NCI-H146 (cell line): ENCODE data around the gene PPARG.
"Not testable (repeated sequence)": the region's sequence is repeated elsewhere in the genome, so short reads cannot be mapped to it uniquely, and the experiment has no call there.

ENCODE experiments used
- DNase-seq: peaks from one replicate; lab custom pipeline; 2025; lab: John Stamatoyannopoulos, UW

PPARG gene

GRCh38 chr3:12443781-12444522, 155.1 kb downstream of the PPARG start:
- DNase-seq: no peak

GRCh38 chr3:12444582-12445471, 156.0 kb downstream of the PPARG start:
- DNase-seq: peak; percentile 12

DNA sequence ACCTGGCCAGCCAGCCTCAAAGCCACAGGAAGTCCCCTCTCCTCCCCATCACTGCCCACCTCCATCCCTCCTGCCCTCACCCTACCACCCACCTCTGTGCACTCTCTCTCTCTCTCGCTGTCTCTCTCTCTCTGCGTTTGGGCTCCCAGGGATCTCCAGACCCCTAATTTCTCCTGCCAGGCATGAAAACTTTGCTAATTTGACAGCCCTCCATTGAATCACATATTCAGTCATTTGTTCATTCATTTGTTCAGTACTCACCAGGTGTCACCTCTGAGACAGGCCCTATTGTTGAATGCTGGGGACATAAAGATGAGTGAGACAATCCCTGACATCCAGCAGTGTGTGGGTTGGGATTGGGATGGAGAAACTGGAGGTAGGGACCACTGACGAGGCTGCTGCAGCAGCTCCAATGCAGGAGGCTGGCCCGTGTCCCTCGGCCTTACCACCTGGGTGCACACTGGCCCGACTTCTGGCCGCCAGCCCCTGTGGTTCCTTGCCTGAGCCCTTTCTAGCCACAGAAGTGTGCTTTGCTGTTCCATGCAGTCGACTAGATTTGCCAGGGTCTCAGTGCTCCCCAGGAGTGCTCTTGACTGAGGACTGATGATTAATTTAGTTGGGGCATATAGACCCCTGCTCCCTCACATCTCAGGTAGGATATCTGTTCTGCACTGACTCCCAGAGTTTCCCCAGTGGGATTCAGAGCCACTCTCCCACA, 156.8 kb downstream of the PPARG start:
- DNase-seq: no peak

GRCh38 chr3:12446298-12446697, 157.4 kb downstream of the PPARG start:
- no peak for DNase-seq

GRCh38 chr3:12447075-12447474, 158.2 kb downstream of the PPARG start:
- DNase-seq: no peak

DNA sequence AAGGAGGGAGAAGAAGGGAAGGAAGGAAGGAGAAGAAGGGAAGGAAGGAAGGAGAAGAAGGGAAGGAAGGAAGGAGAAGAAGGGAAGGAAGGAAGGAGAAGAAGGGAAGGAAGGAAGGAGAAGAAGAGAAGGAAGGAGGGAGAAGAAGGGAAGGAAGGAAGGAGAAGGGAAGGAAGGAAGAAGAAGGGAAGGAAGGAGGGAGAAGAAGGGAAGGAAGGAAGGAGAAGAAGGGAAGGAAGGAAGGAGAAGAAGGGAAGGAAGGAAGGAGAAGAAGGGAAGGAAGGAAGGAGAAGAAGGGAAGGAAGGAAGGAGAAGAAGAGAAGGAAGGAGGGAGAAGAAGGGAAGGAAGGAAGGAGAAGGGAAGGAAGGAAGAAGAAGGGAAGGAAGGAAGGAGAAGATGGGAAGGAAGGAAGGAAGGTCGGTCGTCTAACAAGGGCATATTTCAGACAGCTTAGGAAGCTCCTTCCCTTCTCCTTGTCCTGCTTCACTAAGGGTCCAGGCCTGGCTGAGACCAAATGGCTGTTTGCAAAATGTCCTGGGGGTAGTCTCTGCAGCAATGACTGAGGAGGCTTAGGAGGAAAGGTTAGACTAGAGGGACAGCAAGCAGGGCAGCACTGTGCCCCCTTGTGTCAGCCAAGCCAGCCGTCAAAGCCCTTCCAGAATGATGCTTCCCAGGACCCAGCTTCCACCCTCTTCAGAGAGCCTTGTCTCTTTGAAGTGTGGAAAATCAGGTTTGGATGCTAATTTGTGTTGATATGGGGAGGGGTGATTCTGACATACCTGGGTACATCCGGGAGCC, 159.7 kb downstream of the PPARG start:
- DNase-seq: not testable (repeated sequence)

DNA sequence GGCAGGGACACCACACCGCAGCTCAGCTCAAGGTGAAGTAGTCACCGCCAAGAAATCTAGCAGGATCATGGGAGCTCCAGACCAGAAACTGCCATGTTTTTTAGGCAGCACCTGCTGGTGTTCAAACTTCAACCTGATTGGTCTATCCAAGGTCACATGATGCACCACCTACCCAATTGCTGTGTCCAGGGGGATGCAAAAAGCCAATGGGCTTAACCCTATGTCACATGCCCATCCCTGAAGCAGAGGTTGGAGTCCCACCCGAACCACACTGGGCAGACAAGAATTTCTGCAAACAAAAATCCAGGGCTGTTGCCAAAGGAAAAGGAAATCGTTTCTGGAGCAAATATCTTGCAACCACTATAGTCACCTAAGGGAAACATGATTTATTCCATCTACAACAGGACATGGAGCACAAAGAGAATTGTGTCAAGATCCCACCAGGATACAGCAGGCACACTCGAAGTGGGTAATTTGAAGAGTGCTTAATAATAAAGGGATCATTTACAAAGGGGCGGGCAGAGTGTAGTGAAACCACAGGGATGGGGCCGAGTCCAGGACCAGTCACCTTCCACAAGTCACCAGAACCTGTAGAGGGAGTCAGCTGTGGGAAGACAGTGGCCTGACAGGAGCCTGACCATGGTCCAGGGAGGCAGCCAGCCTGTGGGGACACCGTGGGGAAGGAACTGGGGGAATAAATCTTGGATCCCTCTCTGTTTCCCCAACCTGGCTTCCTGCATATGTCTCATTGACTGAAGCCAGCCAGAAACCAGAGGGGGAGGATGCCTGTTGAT, 161.2 kb downstream of the PPARG start:
- peak; percentile 1 for DNase-seq

GRCh38 chr3:12451481-12451880, 162.6 kb downstream of the PPARG start:
- DNase-seq: no peak

DNA sequence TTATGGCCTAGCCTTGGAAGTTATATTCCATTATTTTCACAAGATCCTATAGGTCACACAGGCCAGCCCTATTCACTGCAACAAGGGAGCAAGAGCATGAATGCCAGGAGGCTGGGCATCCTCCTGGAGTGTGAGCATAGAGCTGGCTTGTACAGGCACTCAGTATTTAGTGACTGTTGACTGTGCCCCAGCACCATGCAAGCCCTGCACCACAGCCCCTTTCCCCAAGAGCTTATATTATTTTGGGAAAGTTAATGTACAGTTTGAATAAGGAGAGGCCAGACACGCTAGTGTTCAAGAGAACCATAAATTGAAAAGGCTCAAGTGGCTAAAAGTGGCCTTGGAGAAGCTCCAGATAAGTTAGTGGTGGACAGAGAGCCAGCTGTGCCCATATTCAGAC, 163.1 kb downstream of the PPARG start:
- DNase-seq: no peak

GRCh38 chr3:12452361-12453330, 163.8 kb downstream of the PPARG start:
- DNase-seq: no peak

DNA sequence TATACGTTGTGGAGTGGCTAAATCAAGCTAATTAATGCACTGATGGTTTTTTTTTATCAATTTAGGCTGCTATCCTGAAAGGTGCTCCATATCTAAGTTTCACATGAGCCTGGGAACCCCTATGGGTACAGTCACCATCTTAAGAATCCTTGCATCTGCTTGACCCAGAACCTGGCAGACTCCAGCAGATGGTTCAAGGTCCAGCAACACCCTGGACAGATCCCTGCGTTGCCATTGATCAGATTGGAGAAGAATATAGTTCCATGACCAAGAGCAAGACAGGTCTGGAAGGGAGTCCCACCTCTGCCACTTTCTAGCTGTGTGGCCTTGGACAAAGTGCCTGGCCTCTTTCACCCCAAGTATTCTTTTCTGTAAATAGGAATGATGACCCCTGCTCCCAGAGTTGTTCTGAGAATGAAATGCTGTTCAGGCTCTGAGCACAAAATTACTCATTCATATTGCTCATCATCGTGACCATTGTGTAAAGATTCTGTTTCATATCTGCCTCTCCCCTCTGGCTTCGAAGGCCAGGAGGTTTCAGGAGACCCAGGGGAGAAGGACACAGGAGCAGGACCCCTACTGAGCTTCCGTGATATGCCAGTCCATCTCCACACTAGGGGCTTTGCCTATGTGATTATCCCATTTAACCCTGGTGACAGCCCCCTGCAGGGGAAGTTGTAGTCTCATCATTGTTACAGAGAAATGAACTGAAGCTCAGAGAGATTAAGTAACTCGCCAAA, 165.4 kb downstream of the PPARG start:
- DNase-seq: peak; percentile 75

DNA sequence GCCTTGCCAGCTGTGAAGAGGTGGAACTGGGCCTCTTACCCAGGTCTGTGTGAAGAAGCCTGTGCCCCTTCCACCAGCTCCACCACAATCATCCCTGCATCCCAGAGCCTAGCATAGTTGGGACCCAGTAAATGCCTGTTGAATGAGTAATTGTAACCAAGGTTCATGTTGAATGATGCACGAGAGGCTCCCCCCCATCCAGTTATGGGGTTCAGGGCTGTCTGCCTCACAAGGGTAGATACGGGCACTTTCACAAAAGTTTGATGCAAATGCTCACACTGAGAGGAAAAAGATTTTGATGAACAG, 165.9 kb downstream of the PPARG start:
- DNase-seq: no peak

- DNase-seq: no peak
Observed at GRCh38 chr3:12455740-12456139, 166.9 kb downstream of the PPARG start.

DNA sequence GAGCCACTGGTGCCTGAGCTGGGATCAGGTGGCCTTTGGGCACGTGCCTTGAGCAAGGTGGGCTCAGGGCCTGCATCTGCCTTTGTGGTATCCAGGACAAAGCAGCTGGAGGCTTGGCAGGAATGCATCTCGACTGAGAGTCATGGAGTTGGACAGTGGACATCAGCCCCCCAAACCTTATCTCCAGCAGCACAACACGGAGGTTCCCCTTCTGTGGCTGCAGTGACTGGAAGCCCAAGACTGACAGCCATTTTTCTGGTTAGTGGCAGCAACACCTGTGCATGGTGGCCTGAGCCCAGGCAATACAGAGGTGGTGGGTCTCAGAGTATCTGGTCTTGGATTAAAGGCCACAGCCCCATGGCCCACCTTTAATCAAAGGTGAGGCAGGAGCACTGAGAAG, 167.6 kb downstream of the PPARG start:
- DNase-seq: no peak

DNA sequence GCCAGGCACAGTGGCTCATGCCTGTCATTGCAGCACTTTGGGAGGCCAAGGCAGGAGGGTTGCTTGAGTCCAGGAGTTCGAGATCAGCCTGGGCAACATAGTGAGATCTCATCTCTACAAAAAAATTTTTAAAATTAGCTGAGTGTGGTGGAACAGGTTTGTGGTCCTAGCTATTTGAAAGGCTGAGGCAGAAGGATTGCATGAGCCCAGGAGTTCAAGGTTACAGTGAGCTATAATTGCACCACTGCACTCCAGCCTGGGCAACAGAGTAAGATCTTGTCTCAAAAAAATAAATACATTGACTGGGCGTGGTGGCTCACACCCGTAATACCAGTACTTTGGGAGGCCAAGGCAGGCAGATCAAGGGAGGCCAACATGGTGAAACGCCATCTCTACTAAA, 168.5 kb downstream of the PPARG start:
- not testable (repeated sequence) for DNase-seq

- DNase-seq: no peak
Observed at GRCh38 chr3:12458901-12459300, 170.0 kb downstream of the PPARG start.

DNA sequence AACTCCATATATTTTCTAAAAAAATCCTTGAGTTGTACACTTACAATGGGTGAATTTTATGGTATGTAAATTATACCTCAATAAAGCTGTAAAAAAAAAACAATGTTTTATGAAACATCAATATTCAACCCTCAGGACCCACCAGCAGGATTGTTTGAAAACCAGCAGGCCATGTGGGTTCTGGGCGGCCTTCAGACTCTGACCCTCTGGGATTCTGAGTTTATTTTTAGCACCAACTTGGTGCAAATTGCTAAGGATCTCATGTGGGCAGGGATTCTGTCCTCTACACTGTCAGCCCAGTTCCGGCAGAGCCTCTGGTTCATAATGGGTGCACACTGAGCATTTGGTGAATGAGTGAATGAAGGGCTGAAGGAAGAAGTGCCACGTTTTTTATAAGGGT, 171.3 kb downstream of the PPARG start:
- DNase-seq: no peak

GRCh38 chr3:12461097-12461649, 172.3 kb downstream of the PPARG start:
- DNase-seq: no peak
